GOT3 (cell line): Measurements from ENCODE around the gene CERS1.

ENCODE experiments used
- DNase-seq: peaks from one replicate; lab custom pipeline; 2025; ENCODE audit warnings: mixed read lengths; lab: John Stamatoyannopoulos, UW

Gene CERS1

DNA sequence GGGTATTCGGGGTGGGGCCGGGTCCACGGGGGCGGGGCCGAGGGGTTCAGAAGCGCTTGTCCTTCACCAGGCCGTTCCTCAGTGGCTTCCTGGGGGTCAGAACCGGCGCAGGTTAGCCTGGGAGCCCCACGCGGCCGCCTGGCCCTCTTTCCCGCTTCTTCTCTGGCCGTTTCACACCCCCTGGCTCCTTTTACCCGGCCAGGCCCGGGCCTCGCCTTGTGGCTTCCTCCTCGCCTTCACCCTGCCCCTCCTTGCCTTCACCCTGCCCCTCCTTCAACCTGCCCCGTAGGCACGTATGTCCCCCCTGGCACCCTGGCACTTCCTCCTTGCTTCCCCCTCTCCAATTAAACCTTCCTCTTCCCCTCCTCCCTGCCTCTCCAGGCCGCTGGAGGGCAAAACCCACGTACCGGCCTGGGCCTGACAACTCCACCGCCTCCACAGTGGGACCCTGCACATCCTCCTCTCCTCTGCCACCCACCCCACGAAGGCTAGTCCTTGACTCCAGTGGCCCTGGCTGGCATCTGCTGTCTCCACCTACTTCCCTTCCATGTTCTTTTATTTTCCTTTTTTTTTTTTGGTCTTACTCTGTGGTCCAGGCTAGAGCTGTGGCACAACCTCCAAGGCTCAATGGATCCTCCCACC is 25.3 kb downstream of the CERS1 start:
- no peak for DNase-seq

DNA sequence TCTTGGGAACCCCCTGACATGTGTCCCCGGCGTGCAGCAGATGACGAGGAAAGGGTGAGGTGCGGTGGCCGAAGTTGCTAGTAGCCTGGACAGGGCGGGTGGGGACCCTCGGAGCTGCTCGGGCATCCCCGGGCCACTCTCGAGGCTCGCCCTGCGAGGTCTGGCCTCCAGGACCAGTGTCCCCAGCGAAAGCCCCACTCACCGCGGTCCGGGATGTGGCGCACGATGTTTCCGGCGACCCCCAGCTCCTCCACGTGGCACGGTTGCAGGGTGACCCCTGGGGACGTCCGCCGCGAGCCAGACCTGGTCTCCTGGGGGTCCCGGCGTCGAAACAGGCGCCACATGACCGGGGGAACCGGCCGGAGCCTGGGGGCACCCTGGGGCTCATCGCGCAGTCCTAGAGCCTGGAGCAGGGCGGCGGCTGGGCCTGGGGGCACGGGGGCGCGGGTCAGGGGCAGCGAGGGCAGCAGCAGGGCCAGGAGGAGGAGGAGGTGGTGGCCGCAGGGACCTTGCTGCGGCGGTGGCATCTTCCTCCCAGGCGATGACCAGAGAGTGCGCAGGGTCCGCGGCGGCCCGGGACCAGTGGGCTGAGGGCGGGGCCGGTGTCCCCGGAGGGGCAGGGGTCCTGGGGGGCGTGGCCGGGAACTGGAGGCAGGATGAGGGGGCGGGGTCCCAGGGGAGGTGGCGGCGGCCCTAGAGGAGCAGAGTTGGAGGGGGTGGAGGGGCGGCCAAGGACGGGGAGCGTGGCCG is 26.0 kb downstream of the CERS1 start:
- DNase-seq = no peak

DNA sequence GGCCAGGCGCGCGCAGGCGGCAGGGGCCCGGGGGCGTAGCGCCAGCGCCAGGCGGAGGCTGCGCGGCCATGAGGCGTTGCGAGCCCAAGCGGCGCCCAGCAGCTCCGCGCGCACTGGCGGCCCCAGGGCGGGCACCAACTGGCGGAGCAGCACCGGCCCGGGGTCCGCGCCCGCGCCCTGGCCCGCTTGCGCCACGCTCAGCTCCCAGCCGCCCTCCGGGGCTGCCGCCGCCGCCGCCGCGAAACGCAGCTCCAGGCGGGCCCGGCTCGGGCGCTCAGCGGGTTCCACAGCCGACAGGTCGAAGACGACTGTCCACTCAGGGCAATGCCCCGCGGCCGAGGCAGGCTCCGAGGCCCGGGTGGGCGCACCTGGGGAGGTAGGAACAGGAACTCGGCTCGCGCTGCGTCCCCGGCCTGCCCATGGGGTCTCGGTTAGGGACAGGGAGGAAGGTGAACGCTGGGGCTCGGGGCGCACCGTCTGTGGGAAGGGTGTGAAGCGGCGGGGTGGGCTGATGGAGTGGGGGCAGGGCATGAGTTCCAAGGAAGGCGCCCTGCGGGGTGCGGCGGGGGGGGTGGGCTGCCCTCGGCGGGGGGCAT is 26.8 kb downstream of the CERS1 start:
- DNase-seq = no peak

DNA sequence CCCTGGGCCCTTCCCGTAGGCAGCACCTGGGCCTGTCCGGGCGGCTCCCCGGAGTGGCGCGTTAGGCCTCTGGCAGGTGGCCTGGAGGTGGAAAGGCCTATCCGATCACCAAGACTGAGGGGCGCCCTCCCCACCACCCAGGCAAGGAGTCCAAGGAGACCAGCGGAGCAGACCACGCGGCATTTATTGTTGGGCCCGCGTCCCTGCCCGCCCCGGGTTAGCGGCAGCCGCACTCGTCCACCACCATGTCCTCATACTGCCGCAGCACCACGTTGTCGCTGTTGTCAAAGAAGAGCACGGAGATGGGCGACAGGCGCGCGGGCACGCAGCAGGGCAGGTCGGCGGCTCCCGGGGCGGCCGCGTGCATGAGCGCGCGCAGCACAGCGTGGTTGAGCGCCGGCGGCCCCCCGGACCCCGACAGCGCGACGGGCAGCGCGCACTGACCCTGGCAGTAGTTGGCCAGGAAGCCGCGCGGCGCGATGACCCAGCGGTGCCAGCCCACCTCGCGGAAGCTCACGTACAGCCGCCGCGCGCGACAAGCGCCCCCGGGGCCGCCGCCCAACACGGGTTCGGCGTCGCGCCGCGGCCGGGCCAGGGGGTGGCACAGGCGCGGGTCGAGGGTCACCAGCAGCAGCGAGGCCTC is 27.5 kb downstream of the CERS1 start:
- DNase-seq = no peak

DNA sequence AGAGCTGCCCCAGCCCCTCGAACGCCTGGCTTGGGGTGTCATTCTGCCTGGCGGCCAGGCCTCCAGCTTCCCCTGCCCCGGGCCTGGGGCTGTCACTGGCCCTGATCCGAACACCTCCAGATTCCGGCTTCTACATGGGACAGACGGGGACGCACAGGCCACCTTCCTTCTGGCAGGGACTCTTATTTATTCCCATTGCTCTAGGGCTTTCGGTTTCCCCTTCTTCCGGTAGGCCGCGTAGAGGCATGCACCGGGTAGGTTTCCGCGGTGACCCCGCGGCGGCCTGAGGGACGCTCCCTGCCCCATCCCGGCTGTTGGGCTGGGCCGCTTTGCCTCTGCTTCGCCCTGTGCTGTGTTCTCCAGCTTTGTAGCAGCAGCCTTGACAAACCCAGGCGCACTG is 28.2 kb downstream of the CERS1 start:
- no peak for DNase-seq

DNA sequence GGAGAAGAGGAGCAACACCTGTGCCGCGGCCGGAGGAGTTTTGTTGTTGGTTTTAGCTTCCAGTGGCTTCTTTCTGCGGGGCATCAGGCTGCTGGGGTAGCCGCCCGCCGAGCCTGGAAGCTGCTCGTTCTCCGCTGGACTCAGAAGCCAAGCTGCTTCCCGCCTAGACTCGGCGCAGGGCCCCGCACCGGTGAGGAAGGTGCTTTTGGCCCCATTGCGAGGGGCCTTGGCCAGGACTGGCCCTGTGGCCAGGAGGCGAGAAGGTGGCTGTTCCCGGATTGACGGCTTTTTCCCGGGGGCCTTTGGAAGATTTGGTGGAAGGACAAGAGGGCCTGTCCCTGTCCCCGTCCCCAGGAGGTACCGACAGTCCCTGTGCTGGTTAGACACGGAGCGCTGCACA is 28.8 kb downstream of the CERS1 start:
- DNase-seq = no peak

DNA sequence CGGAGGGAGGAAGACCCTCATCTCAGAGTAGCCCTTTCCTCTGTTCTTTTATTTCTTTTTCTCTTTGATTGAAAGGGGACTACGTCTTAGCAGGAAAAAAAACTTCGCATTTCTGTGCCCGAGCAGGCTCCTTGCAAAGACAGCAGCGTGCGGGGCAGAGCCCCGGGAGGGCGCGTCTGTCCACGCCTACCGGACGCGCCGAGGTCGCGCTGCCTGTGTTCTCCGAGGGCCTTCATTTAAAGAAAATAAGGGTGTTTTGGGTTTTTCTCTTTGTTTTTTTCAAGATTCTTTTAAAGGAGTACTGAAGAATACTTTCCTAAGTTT is 29.2 kb downstream of the CERS1 start:
- DNase-seq = no peak

DNA sequence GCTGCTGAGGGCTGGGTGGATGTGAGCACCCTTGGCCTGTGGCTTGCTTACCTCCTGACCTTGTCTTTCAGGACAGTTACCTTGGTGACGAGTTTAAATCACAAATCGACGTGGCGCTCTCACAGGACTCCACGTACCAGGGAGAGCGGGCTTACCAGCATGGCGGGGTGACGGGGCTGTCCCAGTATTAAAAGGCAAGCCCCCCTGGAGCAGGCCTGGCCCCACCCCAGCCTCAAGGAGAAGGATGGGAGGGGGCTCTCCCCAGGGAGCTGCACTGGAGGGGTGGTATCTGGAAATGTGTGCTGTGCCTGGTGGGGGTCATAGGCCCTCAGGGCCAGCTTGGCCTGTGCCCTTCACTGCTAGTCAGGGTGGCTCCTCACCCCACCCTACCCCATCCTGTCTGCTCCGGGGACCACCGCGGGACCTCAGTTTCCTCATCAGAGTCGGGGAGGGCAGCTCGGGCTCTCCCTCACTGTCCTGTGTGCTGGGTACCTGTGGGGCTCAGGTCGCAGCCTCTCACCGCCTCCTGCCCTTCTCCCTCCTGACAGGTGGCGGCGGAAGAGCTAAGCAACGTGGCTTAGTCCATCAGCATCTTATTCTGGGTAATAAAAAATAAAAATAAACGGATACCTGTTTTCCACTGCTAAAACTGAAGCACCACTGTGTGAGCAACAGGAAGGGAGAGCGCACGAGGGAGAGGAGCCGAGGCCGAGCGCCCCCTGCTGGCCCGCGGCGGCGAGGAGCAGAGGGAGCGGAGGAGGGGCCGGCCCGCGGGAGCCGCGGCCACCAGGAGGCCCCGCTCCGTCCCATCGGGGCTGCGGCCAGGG is 29.8 kb downstream of the CERS1 start:
- DNase-seq = no peak

DNA sequence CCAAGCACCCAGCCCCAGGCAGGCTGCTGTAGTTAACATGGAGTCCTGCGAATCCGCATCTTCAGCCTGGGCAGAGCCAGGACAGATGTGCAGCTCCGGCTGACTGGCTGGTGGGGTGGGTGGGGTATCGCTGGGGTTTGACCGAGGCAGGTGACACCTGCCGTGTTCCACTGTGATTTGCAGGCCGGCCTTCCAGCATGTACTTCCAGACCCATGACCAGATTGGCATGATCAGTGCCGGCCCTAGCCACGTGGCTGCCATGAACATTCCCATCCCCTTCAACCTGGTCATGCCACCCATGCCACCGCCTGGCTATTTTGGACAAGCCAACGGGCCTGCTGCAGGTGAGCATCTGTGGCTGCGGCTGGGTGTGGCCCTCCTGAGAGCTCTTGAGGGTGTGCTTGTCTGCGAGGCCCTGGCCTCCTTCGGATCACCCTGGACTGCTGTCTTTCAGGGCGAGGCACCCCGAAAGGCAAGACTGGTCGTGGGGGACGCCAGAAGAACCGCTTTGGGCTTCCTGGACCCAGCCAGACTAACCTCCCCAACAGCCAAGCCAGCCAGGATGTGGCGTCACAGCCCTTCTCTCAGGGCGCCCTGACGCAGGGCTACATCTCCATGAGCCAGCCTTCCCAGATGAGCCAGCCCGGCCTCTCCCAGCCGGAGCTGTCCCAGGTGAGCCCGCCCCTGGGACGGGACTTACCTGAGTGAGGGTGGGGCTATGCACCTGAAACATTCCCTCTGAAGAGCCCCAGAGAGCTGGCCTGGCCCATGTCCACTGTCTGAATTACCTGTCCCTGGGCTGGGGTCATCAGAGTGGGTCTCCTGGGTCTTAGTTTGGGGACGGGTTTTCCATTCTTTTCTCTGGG is 30.6 kb downstream of the CERS1 start:
- DNase-seq = no peak

DNA sequence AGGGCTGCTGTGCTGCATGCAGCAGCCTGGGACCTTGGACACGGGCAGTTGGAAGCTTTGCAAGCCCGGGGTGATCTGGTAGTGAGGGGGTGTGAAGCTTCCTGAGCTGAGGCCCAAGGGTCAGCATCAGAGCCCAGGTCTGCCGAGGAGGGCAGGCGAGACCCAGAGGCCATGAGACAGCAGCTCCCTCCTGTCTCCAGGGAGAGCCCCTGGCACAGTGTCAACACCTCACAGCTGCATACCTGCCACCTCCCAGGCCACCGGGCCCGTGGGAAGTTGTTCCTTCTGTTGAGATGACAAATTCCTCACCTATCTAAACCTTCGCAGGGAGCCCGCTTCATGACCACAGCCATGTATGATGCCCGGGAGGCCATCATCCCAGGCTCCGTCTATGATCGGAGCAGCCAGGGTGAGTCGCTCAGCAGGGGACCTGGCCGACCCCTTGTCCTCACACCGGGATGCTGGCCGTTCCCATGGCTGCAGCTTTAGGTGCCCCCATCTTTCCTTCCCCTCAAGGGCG is 32.1 kb downstream of the CERS1 start:
- no peak for DNase-seq

DNA sequence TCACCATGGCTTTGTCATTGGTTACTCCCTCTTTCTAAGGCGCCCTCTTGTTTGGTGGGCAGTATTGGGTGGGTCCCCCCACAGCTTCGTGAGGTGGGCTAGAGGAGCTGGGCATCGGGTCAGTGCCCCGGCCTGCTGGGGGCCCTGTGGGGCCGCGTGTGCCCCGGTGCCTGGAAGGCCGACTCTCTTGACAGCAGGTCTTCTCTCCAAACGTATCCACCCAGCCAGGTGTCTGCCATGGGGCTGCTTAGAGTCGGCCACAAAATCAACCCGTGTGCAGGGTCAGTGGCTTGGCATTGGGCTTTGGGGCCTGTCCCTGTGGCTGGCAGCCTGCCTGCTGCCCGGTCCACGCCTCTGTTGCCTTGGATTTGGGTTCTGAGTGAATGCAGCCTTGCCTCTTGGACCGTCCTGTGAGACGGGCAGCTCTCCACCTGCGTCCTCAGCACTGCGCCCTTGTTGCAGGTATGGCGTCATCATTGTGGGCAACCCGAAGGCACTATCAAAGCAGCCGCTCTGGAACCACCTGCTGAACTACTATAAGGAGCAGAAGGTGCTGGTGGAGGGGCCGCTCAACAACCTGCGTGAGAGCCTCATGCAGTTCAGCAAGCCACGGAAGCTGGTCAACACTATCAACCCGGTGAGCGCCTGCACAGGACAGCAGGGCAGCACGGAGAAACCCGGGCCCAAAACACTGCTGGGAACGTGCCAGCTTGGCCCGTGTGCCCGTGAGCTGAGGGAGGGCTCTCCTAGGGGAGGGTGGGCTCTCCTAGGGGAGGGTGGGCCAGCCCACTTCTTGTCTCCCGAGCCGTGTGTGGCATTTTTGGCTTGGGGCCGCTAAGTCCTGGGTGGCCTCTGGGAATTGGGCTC is 32.7 kb downstream of the CERS1 start:
- DNase-seq = no peak

DNA sequence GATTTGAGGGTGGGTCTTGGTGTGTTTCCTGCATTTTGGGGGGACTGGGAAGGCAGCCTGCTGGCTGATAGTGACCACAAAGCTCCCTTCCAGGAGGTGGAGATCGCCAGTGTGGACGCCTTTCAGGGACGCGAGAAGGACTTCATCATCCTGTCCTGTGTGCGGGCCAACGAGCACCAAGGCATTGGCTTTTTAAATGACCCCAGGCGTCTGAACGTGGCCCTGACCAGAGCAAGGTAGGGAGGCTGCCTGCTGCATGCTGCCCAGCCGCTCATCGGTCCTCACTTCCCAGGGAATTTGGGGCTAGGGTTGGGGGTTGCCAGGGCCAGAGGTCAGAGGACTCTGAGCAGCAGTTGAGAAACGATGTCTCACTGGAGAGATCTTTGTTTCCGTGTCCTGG is 34.0 kb downstream of the CERS1 start:
- DNase-seq = no peak

DNA sequence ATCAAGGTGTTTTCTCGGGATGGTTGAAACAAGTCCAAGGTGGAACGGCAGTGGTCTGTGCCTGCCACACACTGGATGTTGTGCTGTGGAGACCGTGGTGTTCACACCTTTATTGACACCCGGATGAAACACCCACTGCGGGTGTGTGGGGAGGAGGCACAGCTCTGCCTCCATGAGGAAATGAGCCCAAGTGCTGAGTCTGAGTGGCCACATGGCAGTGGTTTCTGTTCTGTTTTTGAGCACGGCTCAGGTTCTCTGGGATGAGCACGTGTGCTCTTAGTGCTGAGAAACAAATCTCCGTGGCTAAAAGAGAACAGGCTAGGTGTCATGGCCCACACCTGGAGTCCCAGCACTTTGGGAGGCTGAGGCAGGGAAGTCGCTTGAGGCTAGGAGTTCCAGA is 34.7 kb downstream of the CERS1 start:
- no peak for DNase-seq

DNA sequence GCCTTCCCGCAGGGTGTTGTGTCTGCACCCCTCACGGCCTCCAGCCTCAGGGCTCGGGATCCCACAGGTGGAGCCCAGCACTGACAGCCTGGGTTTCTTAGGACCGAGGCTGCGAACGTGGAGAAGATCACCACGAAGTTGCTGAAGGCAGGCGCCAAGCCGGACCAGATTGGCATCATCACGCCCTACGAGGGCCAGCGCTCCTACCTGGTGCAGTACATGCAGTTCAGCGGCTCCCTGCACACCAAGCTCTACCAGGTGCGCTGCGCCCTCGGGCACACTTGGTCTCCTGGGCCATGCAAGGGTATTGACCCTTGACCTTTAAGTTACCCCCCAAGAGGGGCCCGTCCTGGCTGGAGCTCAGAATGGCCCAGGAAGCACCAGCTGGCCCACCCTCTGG is 35.2 kb downstream of the CERS1 start:
- no peak for DNase-seq

DNA sequence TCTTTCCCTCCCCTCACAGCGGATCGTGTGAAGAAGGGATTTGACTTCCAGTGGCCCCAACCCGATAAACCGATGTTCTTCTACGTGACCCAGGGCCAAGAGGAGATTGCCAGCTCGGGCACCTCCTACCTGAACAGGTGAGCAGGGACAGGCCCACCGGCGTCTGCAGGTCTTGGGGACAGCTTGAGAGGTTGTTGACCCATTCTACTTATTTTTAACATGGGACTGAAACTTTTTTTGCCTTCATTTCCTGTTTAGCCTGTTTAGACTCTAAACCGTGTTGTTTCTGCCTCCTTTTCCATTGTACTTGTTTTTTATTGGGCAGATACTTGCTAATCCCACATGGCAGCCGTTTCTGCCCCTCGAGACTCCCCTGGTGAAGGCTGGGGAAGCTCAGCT is 35.7 kb downstream of the CERS1 start:
- no peak for DNase-seq

DNA sequence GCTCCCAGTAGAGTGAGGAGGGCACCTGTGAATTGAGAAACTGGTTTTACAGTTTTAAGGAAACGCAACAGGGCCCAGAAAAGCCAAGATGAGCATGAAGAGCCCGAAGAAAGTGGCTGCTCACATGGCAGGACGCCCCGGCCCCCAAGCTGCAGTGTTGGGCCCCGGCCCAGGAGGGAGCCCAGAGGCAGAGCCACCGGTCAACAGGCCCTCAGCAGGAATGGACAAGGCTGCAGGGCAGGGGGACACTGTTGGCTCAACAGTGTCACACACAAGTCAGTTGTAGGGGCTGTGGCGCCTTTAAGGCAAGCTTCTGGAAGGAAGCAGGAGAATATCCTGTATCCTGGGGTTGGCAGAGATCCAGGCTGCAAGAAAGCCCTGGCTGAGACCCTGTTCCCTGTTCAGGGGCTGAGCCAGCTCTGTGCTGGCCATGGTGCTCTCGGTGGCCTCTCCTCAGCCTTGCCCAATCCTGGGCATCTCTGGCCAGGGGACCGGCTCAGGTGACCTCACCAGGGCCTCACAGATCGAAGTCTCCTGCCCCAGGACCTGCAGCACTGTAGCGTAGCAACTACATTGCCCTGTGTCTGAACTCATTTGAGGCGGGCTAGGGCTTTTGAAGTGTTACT is 36.2 kb downstream of the CERS1 start:
- DNase-seq = no peak

DNA sequence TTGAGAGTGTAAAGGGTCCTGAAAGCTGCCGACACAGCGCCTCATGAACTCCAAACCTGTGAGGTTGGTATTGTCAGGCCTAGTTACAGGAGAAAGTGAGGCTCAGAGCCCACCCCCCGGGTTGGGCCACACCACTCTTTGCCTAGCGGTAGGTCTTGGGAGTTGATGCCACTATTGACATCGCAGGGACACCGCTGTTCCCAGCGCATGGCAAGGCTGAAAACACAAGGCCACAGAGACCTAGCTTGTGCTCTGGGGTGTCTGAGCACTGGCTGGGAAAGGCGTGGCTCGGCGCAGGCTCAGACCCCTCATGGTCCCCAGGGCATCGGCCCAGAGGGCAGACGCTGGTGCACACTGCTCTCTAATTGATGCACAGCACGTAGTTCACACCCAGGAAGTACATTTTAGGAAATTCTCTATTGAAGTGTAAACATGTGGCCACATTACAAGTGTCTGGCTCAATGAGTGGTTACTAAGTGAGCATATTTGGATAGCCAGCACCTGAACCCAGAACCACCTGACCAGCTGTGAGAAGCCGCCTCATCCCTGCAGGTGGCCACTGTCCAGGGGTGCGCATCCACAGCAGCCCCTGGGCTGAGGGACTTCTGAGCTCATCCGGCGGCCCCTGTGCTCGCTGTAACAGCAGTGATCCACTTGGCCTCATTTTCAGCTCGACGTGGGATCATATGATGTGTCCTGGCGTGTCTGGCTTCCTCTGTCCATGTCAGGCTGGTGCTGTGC is 36.9 kb downstream of the CERS1 start:
- no peak for DNase-seq

DNA sequence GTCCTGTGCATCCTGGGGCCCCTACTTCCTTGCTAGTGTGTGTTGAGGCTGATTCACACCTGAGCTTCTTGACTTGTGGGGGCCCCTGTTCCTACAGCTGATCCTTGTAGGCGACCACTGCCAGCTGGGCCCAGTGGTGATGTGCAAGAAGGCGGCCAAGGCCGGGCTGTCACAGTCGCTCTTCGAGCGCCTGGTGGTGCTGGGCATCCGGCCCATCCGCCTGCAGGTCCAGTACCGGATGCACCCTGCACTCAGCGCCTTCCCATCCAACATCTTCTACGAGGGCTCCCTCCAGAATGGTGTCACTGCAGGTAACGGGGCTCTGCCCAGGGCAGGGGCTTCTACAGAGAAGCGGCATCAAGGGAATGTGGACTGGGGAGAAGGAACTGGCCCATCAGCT is 38.7 kb downstream of the CERS1 start:
- DNase-seq = no peak
